CD14-positive monocyte (primary cell): ENCODE results near the gene NOM1. TPM values are rescaled to one million over a fixed set of nuclear protein-coding genes. Genes with fewer than 3 reads are reported as not detected.

ENCODE experiments used
- DNase-seq, 3 donors: peaks; one replicate each; pipeline ENCODE4 v3.0.0-alpha.2; 2011 to 2022
- H2AFZ ChIP-seq: 2 replicates; pipeline ENCODE4 v1.6.0; 2012; ENCODE audit warnings: mild to moderate bottlenecking, low read depth, low read length, inconsistent platforms; ENCODE audit not compliant: insufficient read depth, poor library complexity, severe bottlenecking
- H3K27ac ChIP-seq, 2 donors: 1 replicate in 1 of 2; 2 replicates in 1 of 2; pipeline ENCODE4 v1.5.1; 2012 to 2013; ENCODE audit warnings: low read length in 2 of 2, control low read depth in 1 of 2, inconsistent platforms in 1 of 2, low read depth in 1 of 2, mild to moderate bottlenecking in 1 of 2
- H3K27me3 ChIP-seq, 2 donors: one replicate each; pipeline versions ENCODE4 v1.6.0 to v1.6.1; 2011 to 2013; ENCODE audit warnings: low read length in 2 of 2; ENCODE audit not compliant: control insufficient read depth in 2 of 2, insufficient read depth in 2 of 2
- H3K36me3 ChIP-seq, 2 donors: replicated peaks in 1 of 2; 1 replicate in 1 of 2; 2 replicates in 1 of 2; pipeline versions ENCODE4 v1.5.1 to v1.6.1; 2012 to 2013; ENCODE audit warnings: low read length in 2 of 2, control low read depth in 1 of 2, inconsistent platforms in 1 of 2, mild to moderate bottlenecking in 1 of 2; ENCODE audit not compliant: insufficient read depth in 2 of 2, control insufficient read depth in 1 of 2
- H3K4me1 ChIP-seq, 2 donors: 1 replicate in 1 of 2; 2 replicates in 1 of 2; pipeline versions ENCODE4 v1.5.1 to v1.6.1; 2012 to 2013; ENCODE audit warnings: low read length in 2 of 2, control low read depth in 1 of 2, inconsistent platforms in 1 of 2, mild to moderate bottlenecking in 1 of 2, moderate library complexity in 1 of 2; ENCODE audit not compliant: insufficient read depth in 2 of 2, control insufficient read depth in 1 of 2
- H3K4me2 ChIP-seq: replicated peaks from 2 replicates; pipeline ENCODE3; 2012; ENCODE audit warnings: low read length, moderate library complexity, mild to moderate bottlenecking; ENCODE audit not compliant: poor library complexity, severe bottlenecking; ENCODE audit errors: extremely low read depth
- H3K4me3 ChIP-seq, 3 experiments: fragments of 200-600 bp in 1 of 3; sonication (generic) in 1 of 3; replicated peaks in 1 of 3; 1 replicate in 2 of 3; 2 replicates in 1 of 3; pipeline ENCODE4 v1.5.1; 2011 to 2013; ENCODE audit warnings: low read length in 3 of 3, mild to moderate bottlenecking in 3 of 3, control low read depth in 2 of 3, low read depth in 2 of 3, inconsistent platforms in 1 of 3, moderate library complexity in 1 of 3
- H3K79me2 ChIP-seq: 2 replicates; pipeline ENCODE4 v1.6.0; 2012; ENCODE audit warnings: mild to moderate bottlenecking, control low read depth, inconsistent platforms, low read length, moderate library complexity; ENCODE audit not compliant: insufficient read depth
- H3K9ac ChIP-seq: 2 replicates; pipeline ENCODE4 v1.6.0; 2017; ENCODE audit warnings: low read length, mild to moderate bottlenecking; ENCODE audit not compliant: insufficient read depth, poor library complexity, severe bottlenecking
- H3K9me3 ChIP-seq, 2 donors: replicated peaks in 1 of 2; 1 replicate in 1 of 2; 2 replicates in 1 of 2; pipeline versions ENCODE4 v1.5.1 to v1.6.1; 2012 to 2013; ENCODE audit warnings: low read length in 2 of 2, control low read depth in 1 of 2; ENCODE audit not compliant: control insufficient read depth in 1 of 2, insufficient read depth in 1 of 2
- H4K20me1 ChIP-seq: 2 replicates; pipeline ENCODE4 v1.6.0; 2012; ENCODE audit warnings: mild to moderate bottlenecking, low read length, control low read depth, moderate library complexity; ENCODE audit not compliant: insufficient read depth
- H3K27ac Mint-ChIP-seq, 7 donors: one replicate each; pipeline ENCODE4 v1.8.0; 2020; ENCODE audit warnings: mild to moderate bottlenecking in 7 of 7, mixed read lengths in 7 of 7, moderate library complexity in 6 of 7, inconsistent platforms in 2 of 7
- H3K27me3 Mint-ChIP-seq, 3 donors: one replicate each; pipeline ENCODE4 v1.8.0; 2021 to 2022; ENCODE audit warnings: low read depth in 3 of 3, mild to moderate bottlenecking in 3 of 3, mixed read lengths in 3 of 3, moderate library complexity in 3 of 3, inconsistent platforms in 1 of 3
- H3K36me3 Mint-ChIP-seq, 2 donors: one replicate each; pipeline ENCODE4 v1.8.0; 2020; ENCODE audit warnings: mixed read lengths in 2 of 2, inconsistent platforms in 1 of 2, mild to moderate bottlenecking in 1 of 2
- H3K4me1 Mint-ChIP-seq: one replicate; pipeline ENCODE4 v1.8.0; 2020; ENCODE audit warnings: mild to moderate bottlenecking, mixed read lengths
- H3K4me3 Mint-ChIP-seq, 2 donors: one replicate each; pipeline ENCODE4 v1.8.0; 2020; ENCODE audit warnings: mild to moderate bottlenecking in 2 of 2, mixed read lengths in 2 of 2, moderate library complexity in 1 of 2
- H3K9me3 Mint-ChIP-seq, 7 donors: one replicate each; pipeline ENCODE4 v1.8.0; 2020 to 2022; ENCODE audit warnings: mixed read lengths in 7 of 7, mild to moderate bottlenecking in 6 of 7, moderate library complexity in 6 of 7, inconsistent platforms in 2 of 7
- WGBS: methylation state at CpG from one replicate; pipeline ENCODE4 v1.1.5; 2013; ENCODE audit warnings: missing lambda C conversion rate; ENCODE audit not compliant: insufficient coverage; 5-methylcytosine and 5-hydroxymethylcytosine counted together
- intact Hi-C, 2 donors: fragments of 100-400 bp; cut with micrococcal nuclease; formaldehyde crosslinking; loops; one replicate each; pipeline versions ENCODE4 v1.15.0 to v1.15.1; 2023
- polyA plus RNA-seq, 3 donors: library from polyadenylated mRNA; depleted of rRNA in 1 of 3; unstranded in 2 of 3; stranded (reverse) in 1 of 3; fragments of 300-500 nt in 2 of 3; fragments of >200 nt in 1 of 3; fragmentation: Illumina TruSeq in 2 of 3; gene quantifications; 1 replicate in 2 of 3; 2 replicates in 1 of 3; pipeline ENCODE4 v1.2.3, GENCODE V29; 2012 to 2021
- TF ChIP-seq, protein P1 (sequence below): fragments of 200-600 bp; IDR thresholded peaks from one replicate; pipeline ENCODE4 v1.8.0; 2022; ENCODE audit warnings: antibody characterized with exemption, mild to moderate bottlenecking

NOM1 gene
- polyA plus RNA-seq, 3 donors: 0.89 to 11.5 (median 1.9) TPM

DNA sequence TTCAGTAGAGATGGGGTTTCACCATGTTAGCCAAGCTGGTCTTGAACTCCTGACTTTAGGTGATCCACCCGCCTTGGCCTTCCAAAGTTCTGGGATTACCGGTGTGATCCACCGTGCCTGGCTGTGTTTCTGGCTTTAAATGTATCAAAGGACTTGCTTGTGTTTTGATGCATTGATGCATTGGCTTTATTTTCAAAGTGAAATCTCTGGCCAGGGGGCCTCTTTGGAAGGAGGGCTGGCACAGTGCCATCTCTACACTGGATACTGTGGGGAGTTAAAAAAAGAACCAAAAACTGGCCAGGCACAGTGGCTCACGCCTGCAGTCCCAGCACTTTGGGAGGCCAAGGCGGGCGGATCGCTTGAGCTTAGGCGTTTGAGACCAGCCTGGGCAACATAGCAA lies 44.9 kb downstream of the NOM1 start:
- Histone ChIP-seq H3K27ac (no peak overlapping the region), H3K27me3 (peaks cover 30 to 47% of the 10 kb centered on the region in 2 donors), H3K4me3 (no peak overlapping the region), H3K9me3 (peaks cover 0 to 5% of the 10 kb centered on the region in 2 donors), H3K36me3 (no peaks in the 10 kb centered on the region), H3K79me2 (no peaks in the 10 kb centered on the region), H3K4me1 (no peaks in the 10 kb centered on the region), H4K20me1 (no peaks in the 10 kb centered on the region), H3K4me2 (no peak overlapping the region), H2AFZ (no peak overlapping the region), H3K9ac (no peak overlapping the region)
- Mint-ChIP-seq H3K27me3 (peaks cover 63 to 78% (median 69%) of the 10 kb centered on the region in 3 donors), H3K4me1 (peaks cover 2% of the 10 kb centered on the region), H3K4me3 (no peak overlapping the region), H3K36me3 (no peaks in the 10 kb centered on the region), H3K9me3 (peaks cover 0 to 9% (median 2%) of the 10 kb centered on the region in 7 donors), H3K27ac (no peak overlapping the region)
- TF ChIP-seq, protein P1, sequence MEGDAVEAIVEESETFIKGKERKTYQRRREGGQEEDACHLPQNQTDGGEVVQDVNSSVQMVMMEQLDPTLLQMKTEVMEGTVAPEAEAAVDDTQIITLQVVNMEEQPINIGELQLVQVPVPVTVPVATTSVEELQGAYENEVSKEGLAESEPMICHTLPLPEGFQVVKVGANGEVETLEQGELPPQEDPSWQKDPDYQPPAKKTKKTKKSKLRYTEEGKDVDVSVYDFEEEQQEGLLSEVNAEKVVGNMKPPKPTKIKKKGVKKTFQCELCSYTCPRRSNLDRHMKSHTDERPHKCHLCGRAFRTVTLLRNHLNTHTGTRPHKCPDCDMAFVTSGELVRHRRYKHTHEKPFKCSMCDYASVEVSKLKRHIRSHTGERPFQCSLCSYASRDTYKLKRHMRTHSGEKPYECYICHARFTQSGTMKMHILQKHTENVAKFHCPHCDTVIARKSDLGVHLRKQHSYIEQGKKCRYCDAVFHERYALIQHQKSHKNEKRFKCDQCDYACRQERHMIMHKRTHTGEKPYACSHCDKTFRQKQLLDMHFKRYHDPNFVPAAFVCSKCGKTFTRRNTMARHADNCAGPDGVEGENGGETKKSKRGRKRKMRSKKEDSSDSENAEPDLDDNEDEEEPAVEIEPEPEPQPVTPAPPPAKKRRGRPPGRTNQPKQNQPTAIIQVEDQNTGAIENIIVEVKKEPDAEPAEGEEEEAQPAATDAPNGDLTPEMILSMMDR: no peak
- intact Hi-C loops: no loop called here
- DNase-seq: no peak
- WGBS: 100% methylated on average over 2 of the region's 8 CpGs

DNA sequence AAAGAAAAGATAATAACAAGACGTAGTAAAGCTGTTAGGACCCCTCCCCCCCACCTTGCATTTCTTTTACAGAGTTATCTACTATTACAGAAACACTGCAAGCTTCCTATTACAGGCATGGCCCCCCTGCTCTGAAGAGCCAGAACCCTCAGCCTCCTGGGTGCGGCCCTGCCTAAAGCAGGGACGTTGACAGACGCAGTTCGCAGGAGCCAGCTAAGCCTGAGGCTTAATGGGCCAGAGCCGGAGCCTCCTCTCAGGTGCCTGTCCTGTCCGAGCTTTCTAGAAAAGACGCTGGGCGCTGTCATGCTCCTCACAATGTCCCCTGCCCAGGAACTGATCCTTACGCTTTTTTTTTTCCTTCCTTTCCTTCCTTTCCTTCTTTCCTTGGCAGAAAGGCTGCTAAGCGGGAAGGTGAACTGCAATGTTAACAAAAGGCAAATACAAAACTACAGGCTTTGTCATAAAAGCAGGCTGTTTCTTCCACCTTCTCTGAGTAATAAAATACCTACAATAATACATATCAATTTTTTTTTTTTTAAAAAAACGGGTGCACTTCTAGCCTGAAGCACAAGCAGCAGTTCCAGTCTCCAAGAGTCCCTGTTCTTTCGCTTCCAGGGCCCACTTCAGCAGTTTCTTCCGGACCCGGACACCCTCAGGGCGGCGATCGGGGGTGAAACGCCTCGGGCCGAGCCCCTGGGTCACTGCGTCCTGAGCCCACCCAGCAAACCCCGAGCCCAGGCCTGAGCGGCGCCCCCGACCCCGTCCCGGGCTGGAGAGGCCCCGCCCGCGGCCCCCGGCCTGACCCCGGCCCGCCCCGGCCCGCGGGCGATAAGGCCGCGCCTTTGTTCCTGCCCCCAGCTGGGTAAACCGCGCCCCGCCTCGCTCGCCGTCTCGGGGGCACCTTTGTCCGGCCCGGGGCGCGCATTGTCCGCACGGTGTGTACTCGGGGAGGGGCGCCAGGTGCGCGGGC lies 49.8 kb downstream of the NOM1 start:
- H3K27me3 Mint-ChIP-seq: peaks cover 86 to 96% (median 90%) of the 10 kb centered on the region in 3 donors
- DNase-seq: no peak
- Histone ChIP-seq H3K27ac (no peak overlapping the region), H3K4me3 (peak overlapping the region in 1 of 3 experiments; percentile 61), H3K4me1 (peaks cover 0 to 3% of the 10 kb centered on the region in 2 donors), H2AFZ (no peak overlapping the region), H3K36me3 (no peaks in the 10 kb centered on the region), H3K79me2 (no peaks in the 10 kb centered on the region), H3K4me2 (peak overlapping the region; percentile 73), H3K9ac (peak overlapping the region; percentile 36), H3K9me3 (peaks cover 0 to 17% of the 10 kb centered on the region in 2 donors), H3K27me3 (peaks cover 70 to 80% of the 10 kb centered on the region in 2 donors), H4K20me1 (no peaks in the 10 kb centered on the region)
- WGBS: 4% methylated on average over 52 of the region's 57 CpGs
- peaks cover 0 to 28% (median 8%) of the 10 kb centered on the region in 7 donors for H3K9me3 Mint-ChIP-seq
- intact Hi-C loops: no loop called here
- peak overlapping the region; percentile 64 to 78 for H3K4me3 Mint-ChIP-seq
- peaks cover 0 to 4% of the 10 kb centered on the region in 2 donors for H3K36me3 Mint-ChIP-seq
- TF ChIP-seq, protein P1: no peak
- H3K27ac Mint-ChIP-seq: no peak overlapping the region
- H3K4me1 Mint-ChIP-seq: peaks cover 14% of the 10 kb centered on the region
